Keratinocyte (primary cell): Measurements from ENCODE around the gene STK32B. TPM values are rescaled to one million over a fixed set of nuclear protein-coding genes. Genes with fewer than 3 reads are reported as not detected.

Source experiments
- DNase-seq: peaks from one replicate; pipeline ENCODE4 v3.0.0-alpha.2; 2011; ENCODE audit warnings: low read depth, missing footprints, low spot score
- FAIRE-seq: peaks from 2 replicates; lab custom pipeline; 2011; peaks lifted over from hg19 to GRCh38; lab: Jason Lieb, UNC
- H2AFZ ChIP-seq: 2 replicates; pipeline ENCODE4 v1.6.0; 2012; ENCODE audit warnings: low read length, control low read depth, inconsistent platforms; ENCODE audit not compliant: control insufficient read depth
- H3K27ac ChIP-seq: 2 replicates; pipeline ENCODE4 v1.5.1; 2011; ENCODE audit warnings: low read length; ENCODE audit not compliant: control insufficient read depth, insufficient read depth
- H3K27me3 ChIP-seq: 3 replicates; pipeline ENCODE4 v1.6.0; 2011; ENCODE audit warnings: low read length; ENCODE audit not compliant: control insufficient read depth, insufficient read depth; ENCODE audit errors: extremely low read depth
- H3K36me3 ChIP-seq, 2 experiments: 2 replicates in 1 of 2; 3 replicates in 1 of 2; pipeline ENCODE4 v1.5.1; 2011; ENCODE audit warnings: low read length in 2 of 2, mild to moderate bottlenecking in 1 of 2; ENCODE audit not compliant: control insufficient read depth in 2 of 2, insufficient read depth in 2 of 2; ENCODE audit errors: extremely low read depth in 1 of 2
- H3K4me1 ChIP-seq: 3 replicates; pipeline ENCODE4 v1.5.1; 2011; ENCODE audit warnings: low read length; ENCODE audit not compliant: control insufficient read depth, insufficient read depth; ENCODE audit errors: extremely low read depth
- H3K4me2 ChIP-seq: 3 replicates; pipeline ENCODE4 v1.6.0; 2011; ENCODE audit warnings: low read depth, low read length; ENCODE audit not compliant: control insufficient read depth, insufficient read depth; ENCODE audit errors: extremely low read depth
- H3K4me3 ChIP-seq, 3 experiments: fragments of 200-600 bp in 1 of 3; sonication (generic) in 1 of 3; 2 replicates in 2 of 3; 3 replicates in 1 of 3; pipeline ENCODE4 v1.5.1; 2011 to 2016; ENCODE audit warnings: low read length in 3 of 3, mild to moderate bottlenecking in 3 of 3, control low read depth in 2 of 3, inconsistent platforms in 1 of 3, low read depth in 1 of 3, mixed read lengths in 1 of 3, mixed run types in 1 of 3, moderate library complexity in 1 of 3; ENCODE audit not compliant: control insufficient read depth in 2 of 3, insufficient read depth in 2 of 3; ENCODE audit errors: extremely low read depth in 1 of 3
- H3K79me2 ChIP-seq: 2 replicates; pipeline ENCODE4 v1.6.0; 2012; ENCODE audit warnings: low read length; ENCODE audit not compliant: control insufficient read depth, insufficient read depth
- H3K9ac ChIP-seq: 3 replicates; pipeline ENCODE4 v1.6.0; 2011; ENCODE audit warnings: low read length; ENCODE audit not compliant: control insufficient read depth, insufficient read depth; ENCODE audit errors: extremely low read depth
- H3K9me1 ChIP-seq: 3 replicates; pipeline ENCODE4 v1.6.0; 2011; ENCODE audit warnings: low read length; ENCODE audit not compliant: control insufficient read depth, insufficient read depth; ENCODE audit errors: extremely low read depth
- H3K9me3 ChIP-seq: 2 replicates; pipeline ENCODE4 v1.5.1; 2012; ENCODE audit warnings: low read depth, low read length; ENCODE audit not compliant: control insufficient read depth
- H4K20me1 ChIP-seq: 3 replicates; pipeline ENCODE4 v1.6.0; 2011; ENCODE audit warnings: low read length; ENCODE audit not compliant: control insufficient read depth, insufficient read depth; ENCODE audit errors: extremely low read depth
- CTCF ChIP-seq, 3 experiments: IDR thresholded peaks in 1 of 3; conservative IDR thresholded peaks in 1 of 3; optimal IDR thresholded peaks in 1 of 3; 2 replicates in 2 of 3; 3 replicates in 1 of 3; pipeline versions ENCODE3 to v1.5.1; 2011; ENCODE audit warnings: low read length in 3 of 3, mild to moderate bottlenecking in 3 of 3, moderate library complexity in 2 of 3, control low read depth in 1 of 3, inconsistent platforms in 1 of 3; ENCODE audit not compliant: insufficient read depth in 2 of 3; ENCODE audit errors: extremely low read depth in 1 of 3
- EZH2 ChIP-seq: IDR thresholded peaks from one replicate; pipeline ENCODE4 v1.6.1; 2012; ENCODE audit warnings: inconsistent platforms, mild to moderate bottlenecking, low read length, moderate library complexity
- dilution Hi-C: fragments of 300-500 bp; cut with MboI; formaldehyde crosslinking; loops from one replicate; pipeline ENCODE4 v1.7.0; 2020; ENCODE audit warnings: low sequenced_read_pairs; ENCODE audit not compliant: extremely low pct_ligation_motif_present
- polyA plus RNA-seq, 5 experiments: library from polyadenylated mRNA; depleted of rRNA in 3 of 5; stranded (reverse) in 3 of 5; stranded (forward) in 1 of 5; unstranded in 1 of 5; fragments of >200 nt; gene quantifications; 1 replicate in 1 of 5; 2 replicates in 3 of 5; 3 replicates in 1 of 5; pipeline versions ENCODE4 v1.2.1 to v1.2.3, GENCODE V29; 2011 to 2012; ENCODE audit warnings: missing spikeins in 2 of 5, low read depth in 1 of 5, low replicate concordance in 1 of 5

STK32B gene
- polyA plus RNA-seq, 1 donor (not counting 4 experiments of a cell fraction or from before 2014, with no cell fraction given) = 3.4 TPM

GRCh38 chr4:5141802-5142201 lies 90.5 kb downstream of the STK32B start:
- Histone ChIP-seq H4K20me1 (no peaks in the 10 kb centered on the region), H3K4me2 (no peak overlapping the region), H3K36me3 (no peaks in the 10 kb centered on the region), H3K9me1 (no peaks in the 10 kb centered on the region), H3K79me2 (no peaks in the 10 kb centered on the region), H2AFZ (no peak overlapping the region), H3K27ac (no peak overlapping the region), H3K9ac (no peak overlapping the region), H3K4me1 (no peaks in the 10 kb centered on the region), H3K27me3 (no peaks in the 10 kb centered on the region), H3K4me3 (no peak overlapping the region), H3K9me3 (no peaks in the 10 kb centered on the region)
- no peak for DNase-seq
- dilution Hi-C loops = no loop called here
- no peak for FAIRE-seq
- no peak for TF ChIP-seq EZH2
- TF ChIP-seq CTCF (optimal IDR thresholded peaks at IDR 0.05 in 1 of 3, IDR thresholded peaks at IDR 0.05 in 1 of 3, conservative IDR thresholded peaks at IDR 0.05 in 1 of 3; ENCODE audit: extremely low read depth in 1 of 3, insufficient read depth in 2 of 3, low read length in 3 of 3) = no peak

- FAIRE-seq (peak; percentile 64), DNase-seq (no peak)
- Histone ChIP-seq H3K4me3 (no peak overlapping the region), H3K27ac (no peak overlapping the region), H3K9ac (no peak overlapping the region), H4K20me1 (no peaks in the 10 kb centered on the region), H3K4me1 (no peaks in the 10 kb centered on the region), H3K79me2 (no peaks in the 10 kb centered on the region), H2AFZ (no peak overlapping the region), H3K4me2 (no peak overlapping the region), H3K9me3 (no peaks in the 10 kb centered on the region), H3K27me3 (no peaks in the 10 kb centered on the region), H3K36me3 (no peaks in the 10 kb centered on the region), H3K9me1 (no peaks in the 10 kb centered on the region)
- TF ChIP-seq EZH2 = no peak
- TF ChIP-seq CTCF (optimal IDR thresholded peaks at IDR 0.05 in 1 of 3, IDR thresholded peaks at IDR 0.05 in 1 of 3, conservative IDR thresholded peaks at IDR 0.05 in 1 of 3; ENCODE audit: extremely low read depth in 1 of 3, insufficient read depth in 2 of 3, low read length in 3 of 3) = peak; percentile 61 to 71 (median 66)
- dilution Hi-C loops = no loop called here
Measured at GRCh38 chr4:5142726-5143125, 91.4 kb downstream of the STK32B start.
